GM19372 (cell line): ENCODE results near the gene ATF7IP.

Source experiments
- ATAC-seq: cut with Tn5 transposase; IDR thresholded peaks from one replicate; pipeline ENCODE4 v1.9.1; 2021; ENCODE audit warnings: mild to moderate bottlenecking, low read depth, moderate library complexity; ENCODE audit not compliant: unreplicated experiment

ATF7IP gene

GRCh38 chr12:14545144-14546124 is 180.0 kb downstream of the ATF7IP start:
- ATAC-seq, result no peak

GRCh38 chr12:14547571-14547970 is 182.1 kb downstream of the ATF7IP start:
- no peak for ATAC-seq

- ATAC-seq, result no peak
These were observed 183.1 kb downstream of the ATF7IP start for GRCh38 chr12:14548609-14549008.
